ENCODE results near the gene SSBP2. TPM values are rescaled to one million over a fixed set of nuclear protein-coding genes. Genes with fewer than 3 reads are reported as not detected.
"Not testable (repeated sequence)": the region's sequence is repeated elsewhere in the genome, so short reads cannot be mapped to it uniquely, and the experiment has no call there.

Gene SSBP2
- polyA plus RNA-seq, 1 experiment: 74.3 TPM

DNA sequence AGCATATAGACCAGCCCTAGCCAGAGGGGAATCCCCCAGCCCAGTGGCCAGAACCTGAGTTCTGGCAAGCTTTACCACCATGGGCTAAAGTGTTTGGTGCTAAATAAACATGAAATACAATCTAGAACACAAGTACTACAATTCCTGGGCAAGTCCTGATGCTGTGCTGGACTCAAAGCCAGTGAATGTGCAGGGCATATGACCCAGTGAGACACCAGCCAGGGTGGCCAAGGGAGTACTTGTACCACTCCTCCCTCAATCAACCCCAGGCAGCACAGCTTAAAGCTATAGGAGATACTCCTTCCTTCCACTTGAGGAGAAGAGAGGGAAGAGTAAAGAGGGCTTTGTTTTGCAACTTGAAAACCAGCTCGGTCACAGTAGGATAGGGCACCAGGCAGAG is 63.6 kb downstream of the SSBP2 start:
- TF ChIP-seq CTCF (IDR thresholded peaks at IDR 0.05; ENCODE audit: low read depth, low read length): no peak
- no peak overlapping the region for H3K27ac ChIP-seq (ENCODE audit: low read depth, low read length)
- ChIA-PET POLR2A (no interaction called here), CTCF (no interaction called here)
- H3K4me3 ChIP-seq (ENCODE audit: low read depth, low read length): no peak overlapping the region
- no peaks in the 10 kb centered on the region for H3K9me3 ChIP-seq (ENCODE audit: control insufficient read depth, insufficient read depth, low read length)
- DNase-seq (ENCODE audit: low read depth, low spot score): no peak
- H3K27me3 ChIP-seq (ENCODE audit: control insufficient read depth, insufficient read depth, low read length): no peaks in the 10 kb centered on the region

DNA sequence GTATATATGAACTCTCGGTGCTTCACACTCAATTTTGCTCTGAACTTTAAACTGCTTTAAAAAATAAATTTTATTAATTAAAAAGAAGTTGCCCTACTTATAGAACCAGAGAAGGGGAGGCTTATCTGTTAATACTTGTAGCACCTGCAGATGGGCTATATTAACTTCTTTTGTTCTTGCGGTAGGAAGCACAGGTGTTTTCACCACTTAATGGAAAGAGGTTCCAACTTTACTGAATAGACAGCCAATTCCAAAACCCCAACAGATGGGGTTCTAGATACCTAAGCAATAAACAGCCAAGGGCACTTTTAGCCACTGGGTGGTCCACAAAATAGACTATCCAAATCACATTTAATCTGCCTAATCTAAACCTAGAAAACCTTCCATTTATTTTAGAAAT is 65.4 kb downstream of the SSBP2 start:
- H3K27ac ChIP-seq (ENCODE audit: low read depth, low read length): no peak overlapping the region
- no peaks in the 10 kb centered on the region for H3K27me3 ChIP-seq (ENCODE audit: control insufficient read depth, insufficient read depth, low read length)
- ChIA-PET POLR2A (no interaction called here), CTCF (no interaction called here)
- no peaks in the 10 kb centered on the region for H3K9me3 ChIP-seq (ENCODE audit: control insufficient read depth, insufficient read depth, low read length)
- no peak overlapping the region for H3K4me3 ChIP-seq (ENCODE audit: low read depth, low read length)
- TF ChIP-seq CTCF (IDR thresholded peaks at IDR 0.05; ENCODE audit: low read depth, low read length): no peak
- no peak for DNase-seq (ENCODE audit: low read depth, low spot score)

DNA sequence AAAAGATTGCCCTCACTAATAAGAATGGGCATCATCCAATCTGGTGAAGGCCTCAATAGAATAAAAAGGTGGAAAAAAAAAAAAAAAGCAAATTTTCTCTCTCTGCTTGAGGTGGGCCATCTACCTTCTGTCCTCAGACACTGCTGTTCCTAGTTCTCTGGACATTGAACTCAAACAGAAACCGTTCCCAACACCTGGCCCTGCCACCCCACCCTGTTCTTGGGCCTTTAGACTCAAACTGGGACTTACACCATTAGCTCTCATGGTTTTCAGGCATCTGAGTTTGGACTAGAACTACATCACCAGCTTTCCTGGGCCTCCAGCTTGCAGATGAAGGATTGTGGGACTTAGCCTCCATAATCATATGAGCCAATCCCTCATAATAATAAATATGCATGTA is 71.0 kb downstream of the SSBP2 start:
- no peaks in the 10 kb centered on the region for H3K9me3 ChIP-seq (ENCODE audit: control insufficient read depth, insufficient read depth, low read length)
- H3K27me3 ChIP-seq (ENCODE audit: control insufficient read depth, insufficient read depth, low read length): no peaks in the 10 kb centered on the region
- no peak overlapping the region for H3K27ac ChIP-seq (ENCODE audit: low read depth, low read length)
- ChIA-PET POLR2A (no interaction called here), CTCF (no interaction called here)
- TF ChIP-seq CTCF (IDR thresholded peaks at IDR 0.05; ENCODE audit: low read depth, low read length): no peak
- no peak for DNase-seq (ENCODE audit: low read depth, low spot score)
- H3K4me3 ChIP-seq (ENCODE audit: low read depth, low read length): no peak overlapping the region

DNA sequence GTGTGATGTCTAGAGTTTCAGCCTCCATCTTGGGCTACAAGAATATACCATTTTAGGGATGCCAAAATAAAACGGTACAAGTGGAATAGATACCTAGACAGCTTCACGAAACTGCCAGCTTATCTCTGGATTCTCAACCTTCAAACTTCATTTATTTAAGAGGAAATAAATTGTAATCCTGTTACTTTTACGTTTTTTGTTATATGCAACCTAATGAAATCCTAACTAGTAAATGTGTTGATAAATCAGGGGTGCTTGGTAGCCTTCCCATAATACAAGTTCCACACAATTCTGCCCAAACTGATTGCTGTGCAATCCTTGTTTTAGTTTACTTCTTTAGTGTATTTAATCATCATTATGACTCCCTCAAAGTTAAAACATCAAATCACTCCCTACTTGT is 75.5 kb downstream of the SSBP2 start:
- ChIA-PET CTCF (no interaction called here), POLR2A (no interaction called here)
- no peaks in the 10 kb centered on the region for H3K9me3 ChIP-seq (ENCODE audit: control insufficient read depth, insufficient read depth, low read length)
- no peaks in the 10 kb centered on the region for H3K27me3 ChIP-seq (ENCODE audit: control insufficient read depth, insufficient read depth, low read length)
- no peak for TF ChIP-seq CTCF (IDR thresholded peaks at IDR 0.05; ENCODE audit: low read depth, low read length)
- H3K27ac ChIP-seq (ENCODE audit: low read depth, low read length): no peak overlapping the region
- DNase-seq (ENCODE audit: low read depth, low spot score): no peak
- H3K4me3 ChIP-seq (ENCODE audit: low read depth, low read length): no peak overlapping the region

GRCh38 chr5:81665795-81666194 is 85.1 kb downstream of the SSBP2 start:
- CTCF ChIA-PET: no interaction called here
- DNase-seq (ENCODE audit: low read depth, low spot score): no peak
- no peak for TF ChIP-seq CTCF (IDR thresholded peaks at IDR 0.05; ENCODE audit: low read depth, low read length)
- POLR2A ChIA-PET: no interaction called here
- Histone ChIP-seq H3K4me3 (ENCODE audit: low read depth, low read length) (no peak overlapping the region), H3K9me3 (ENCODE audit: control insufficient read depth, insufficient read depth, low read length) (no peaks in the 10 kb centered on the region), H3K27me3 (ENCODE audit: control insufficient read depth, insufficient read depth, low read length) (no peaks in the 10 kb centered on the region), H3K27ac (ENCODE audit: low read depth, low read length) (no peak overlapping the region)

DNA sequence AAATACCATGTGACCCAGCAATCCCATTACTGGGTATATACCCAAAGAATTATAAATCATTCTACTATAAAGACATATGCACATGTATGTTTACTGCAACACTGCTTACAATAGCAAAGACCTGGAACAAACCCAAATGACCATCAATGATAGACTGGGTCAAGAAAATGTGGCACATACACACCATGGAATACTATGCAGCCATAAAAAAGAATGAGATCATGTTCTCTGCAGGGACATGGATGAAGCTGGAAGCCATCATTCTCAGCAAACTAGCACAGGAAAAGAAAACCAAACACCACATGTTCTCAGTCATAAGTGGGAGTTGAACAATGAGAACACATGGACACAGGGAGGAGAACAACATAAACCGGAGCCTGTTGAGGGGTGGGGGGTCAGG is 90.3 kb downstream of the SSBP2 start:
- DNase-seq (ENCODE audit: low read depth, low spot score); H3K27me3 ChIP-seq (ENCODE audit: control insufficient read depth, insufficient read depth, low read length); H3K27ac ChIP-seq (ENCODE audit: low read depth, low read length); H3K4me3 ChIP-seq (ENCODE audit: low read depth, low read length); POLR2A ChIA-PET; CTCF ChIA-PET; H3K9me3 ChIP-seq (ENCODE audit: control insufficient read depth, insufficient read depth, low read length): not testable (repeated sequence)
